HG03469 (cell line): ENCODE results near the gene ZNF407.
"Not testable (repeated sequence)": the region's sequence is repeated elsewhere in the genome, so short reads cannot be mapped to it uniquely, and the experiment has no call there.

Experiments used
- ATAC-seq: cut with Tn5 transposase; IDR thresholded peaks from one replicate; pipeline ENCODE4 v1.9.1; 2021; ENCODE audit warnings: mild to moderate bottlenecking, moderate library complexity, moderate number of reproducible peaks; ENCODE audit not compliant: unreplicated experiment

ZNF407 gene

GRCh38 chr18:75081486-75081885 lies 483.8 kb downstream of the ZNF407 start:
- ATAC-seq = no peak

- ATAC-seq = no peak
Observed at GRCh38 chr18:75083131-75083530, 485.5 kb downstream of the ZNF407 start.

- no peak for ATAC-seq
Observed at GRCh38 chr18:75083761-75084160, 486.1 kb downstream of the ZNF407 start.

GRCh38 chr18:75085676-75086075 lies 488.0 kb downstream of the ZNF407 start:
- ATAC-seq = not testable (repeated sequence)

- no peak for ATAC-seq
Observed at GRCh38 chr18:75086494-75087034, 488.9 kb downstream of the ZNF407 start.

- no peak for ATAC-seq
Observed at GRCh38 chr18:75087119-75088020, 489.7 kb downstream of the ZNF407 start.

- ATAC-seq = no peak
Observed at GRCh38 chr18:75088021-75088506, 490.4 kb downstream of the ZNF407 start.

GRCh38 chr18:75088622-75089211 lies 491.0 kb downstream of the ZNF407 start:
- ATAC-seq = no peak

- no peak for ATAC-seq
Observed at GRCh38 chr18:75089748-75090327, 492.2 kb downstream of the ZNF407 start.

- no peak for ATAC-seq
Observed at GRCh38 chr18:75090336-75090735, 492.7 kb downstream of the ZNF407 start.

GRCh38 chr18:75097491-75098225 lies 500.0 kb downstream of the ZNF407 start:
- no peak for ATAC-seq

GRCh38 chr18:75100832-75101630 lies 503.4 kb downstream of the ZNF407 start:
- ATAC-seq = no peak

GRCh38 chr18:75101916-75102315 lies 504.2 kb downstream of the ZNF407 start:
- ATAC-seq = no peak

- not testable (repeated sequence) for ATAC-seq
Observed at GRCh38 chr18:75104029-75104428, 506.4 kb downstream of the ZNF407 start.

GRCh38 chr18:75104483-75104882 lies 506.8 kb downstream of the ZNF407 start:
- no peak for ATAC-seq

- ATAC-seq = no peak
Observed at GRCh38 chr18:75105551-75106254, 508.0 kb downstream of the ZNF407 start.

GRCh38 chr18:75106746-75107145 lies 509.1 kb downstream of the ZNF407 start:
- no peak for ATAC-seq

- ATAC-seq = no peak
Observed at GRCh38 chr18:75107196-75107930, 509.7 kb downstream of the ZNF407 start.

GRCh38 chr18:75107931-75108276 lies 510.2 kb downstream of the ZNF407 start:
- no peak for ATAC-seq
